ENCODE measurements around the gene PLEKHM3. TPM values are rescaled to one million over a fixed set of nuclear protein-coding genes. Genes with fewer than 3 reads are reported as not detected.
"Not testable (repeated sequence)": the region's sequence is repeated elsewhere in the genome, so short reads cannot be mapped to it uniquely, and the experiment has no call there.

Gene PLEKHM3
- total RNA-seq, 1 donor from 2014 or later, result 6.8 TPM

GRCh38 chr2:207812726-207813080 lies 212.6 kb downstream of the PLEKHM3 start:
- Mint-ChIP-seq H3K4me1 (peaks cover 42% of the 10 kb centered on the region), H3K27ac (ENCODE audit: unreplicated experiment) (peak overlapping the region; percentile 92), H3K27me3 (ENCODE audit: low read depth) (peaks cover 6% of the 10 kb centered on the region), H3K36me3 (ENCODE audit: low read depth) (no peaks in the 10 kb centered on the region), H3K9me3 (no peaks in the 10 kb centered on the region), H3K4me3 (peak overlapping the region; percentile 15)
- no peak for TF ChIP-seq CTCF (conservative IDR thresholded peaks at IDR 0.05)
- DNase-seq (ENCODE audit: low read depth, low spot score), result no peak

GRCh38 chr2:207812058-207812725 lies 213.1 kb downstream of the PLEKHM3 start:
- H3K4me1 Mint-ChIP-seq, result peaks cover 42% of the 10 kb centered on the region
- TF ChIP-seq CTCF (conservative IDR thresholded peaks at IDR 0.05), result no peak
- H3K9me3 Mint-ChIP-seq, result no peaks in the 10 kb centered on the region
- peak overlapping the region; percentile 15 for H3K4me3 Mint-ChIP-seq
- H3K36me3 Mint-ChIP-seq (ENCODE audit: low read depth), result no peaks in the 10 kb centered on the region
- H3K27me3 Mint-ChIP-seq (ENCODE audit: low read depth), result peaks cover 6% of the 10 kb centered on the region
- DNase-seq (ENCODE audit: low read depth, low spot score), result no peak
- peak overlapping the region; percentile 9 for H3K27ac Mint-ChIP-seq (ENCODE audit: unreplicated experiment)

- DNase-seq (ENCODE audit: low read depth, low spot score); H3K9me3 Mint-ChIP-seq; H3K27me3 Mint-ChIP-seq (ENCODE audit: low read depth); H3K36me3 Mint-ChIP-seq (ENCODE audit: low read depth); H3K27ac Mint-ChIP-seq (ENCODE audit: unreplicated experiment): not testable (repeated sequence)
- Mint-ChIP-seq H3K4me1 (peaks cover 42% of the 10 kb centered on the region), H3K4me3 (peak overlapping the region; percentile 2)
These were observed 213.7 kb downstream of the PLEKHM3 start for GRCh38 chr2:207811658-207812057.

GRCh38 chr2:207810200-207810788 lies 215.0 kb downstream of the PLEKHM3 start:
- peaks cover 5% of the 10 kb centered on the region for H3K27me3 Mint-ChIP-seq (ENCODE audit: low read depth)

GRCh38 chr2:207808119-207808518 lies 217.2 kb downstream of the PLEKHM3 start:
- peaks cover 3% of the 10 kb centered on the region for H3K27me3 Mint-ChIP-seq (ENCODE audit: low read depth)
- TF ChIP-seq CTCF (conservative IDR thresholded peaks at IDR 0.05), result no peak
- H3K4me3 Mint-ChIP-seq, result no peak overlapping the region
- no peaks in the 10 kb centered on the region for H3K36me3 Mint-ChIP-seq (ENCODE audit: low read depth)
- DNase-seq (ENCODE audit: low read depth, low spot score), result no peak
- no peak overlapping the region for H3K27ac Mint-ChIP-seq (ENCODE audit: unreplicated experiment)
- H3K4me1 Mint-ChIP-seq, result peaks cover 26% of the 10 kb centered on the region
- no peaks in the 10 kb centered on the region for H3K9me3 Mint-ChIP-seq

More at GRCh38 chr2:207810200-207810788, 215.0 kb downstream of the PLEKHM3 start:
- Mint-ChIP-seq H3K4me1 (peaks cover 41% of the 10 kb centered on the region), H3K27ac (ENCODE audit: unreplicated experiment) (no peak overlapping the region), H3K4me3 (no peak overlapping the region), H3K36me3 (ENCODE audit: low read depth) (no peaks in the 10 kb centered on the region), H3K9me3 (no peaks in the 10 kb centered on the region)
- no peak for TF ChIP-seq CTCF (conservative IDR thresholded peaks at IDR 0.05)
- DNase-seq (ENCODE audit: low read depth, low spot score), result no peak

- H3K9me3 Mint-ChIP-seq, result no peaks in the 10 kb centered on the region
- DNase-seq (ENCODE audit: low read depth, low spot score), result no peak
- peaks cover 20% of the 10 kb centered on the region for H3K4me1 Mint-ChIP-seq
- H3K4me3 Mint-ChIP-seq, result no peak overlapping the region
- H3K36me3 Mint-ChIP-seq (ENCODE audit: low read depth), result no peaks in the 10 kb centered on the region
- H3K27ac Mint-ChIP-seq (ENCODE audit: unreplicated experiment), result peak overlapping the region; percentile 82
- peaks cover 3% of the 10 kb centered on the region for H3K27me3 Mint-ChIP-seq (ENCODE audit: low read depth)
- TF ChIP-seq CTCF (conservative IDR thresholded peaks at IDR 0.05), result no peak
These were observed 217.8 kb downstream of the PLEKHM3 start for GRCh38 chr2:207807516-207807915.

All from neural crest cell (in vitro differentiated cells).